Islet precursor cell (in vitro differentiated cells): ENCODE results near the gene UNC93A.
"Not testable (repeated sequence)": the region's sequence is repeated elsewhere in the genome, so short reads cannot be mapped to it uniquely, and the experiment has no call there.

Experiments
- DNase-seq: peaks from one replicate; pipeline ENCODE4 v3.0.0-alpha.2; 2018

Gene UNC93A

GRCh38 chr6:167317172-167317571, 26.1 kb downstream of the UNC93A start:
- DNase-seq: no peak

- DNase-seq: not testable (repeated sequence)
Observed at GRCh38 chr6:167318354-167318753, 27.2 kb downstream of the UNC93A start.

- not testable (repeated sequence) for DNase-seq
Observed at GRCh38 chr6:167318856-167319255, 27.7 kb downstream of the UNC93A start.

- not testable (repeated sequence) for DNase-seq
Observed at GRCh38 chr6:167319856-167320753, 29.0 kb downstream of the UNC93A start.

- DNase-seq: not testable (repeated sequence)
Observed at GRCh38 chr6:167320754-167321056, 29.6 kb downstream of the UNC93A start.

GRCh38 chr6:167321185-167321584, 30.1 kb downstream of the UNC93A start:
- DNase-seq: not testable (repeated sequence)

GRCh38 chr6:167323111-167323510, 32.0 kb downstream of the UNC93A start:
- peak; percentile 9 for DNase-seq

- DNase-seq: peak; percentile 26
Observed at GRCh38 chr6:167324111-167324510, 33.0 kb downstream of the UNC93A start.

GRCh38 chr6:167325766-167326165, 34.7 kb downstream of the UNC93A start:
- DNase-seq: peak; percentile 20

GRCh38 chr6:167327391-167327790, 36.3 kb downstream of the UNC93A start:
- peak; percentile 12 for DNase-seq

GRCh38 chr6:167328086-167328485, 37.0 kb downstream of the UNC93A start:
- DNase-seq: peak; percentile 18

- DNase-seq: no peak
Observed at GRCh38 chr6:167329014-167329413, 37.9 kb downstream of the UNC93A start.

GRCh38 chr6:167330750-167331149, 39.6 kb downstream of the UNC93A start:
- DNase-seq: no peak

- no peak for DNase-seq
Observed at GRCh38 chr6:167331565-167331964, 40.5 kb downstream of the UNC93A start.

GRCh38 chr6:167336844-167337630, 45.9 kb downstream of the UNC93A start:
- DNase-seq: no peak

GRCh38 chr6:167337675-167338449, 46.7 kb downstream of the UNC93A start:
- DNase-seq: peak; percentile 22

GRCh38 chr6:167338541-167339117, 47.5 kb downstream of the UNC93A start:
- peak; percentile 32 for DNase-seq

GRCh38 chr6:167341038-167341583, 50.0 kb downstream of the UNC93A start:
- no peak for DNase-seq

GRCh38 chr6:167341665-167342655, 50.8 kb downstream of the UNC93A start:
- no peak for DNase-seq

GRCh38 chr6:167342879-167343610, 51.9 kb downstream of the UNC93A start:
- DNase-seq: no peak
